ENCODE data around the gene RPL15. TPM values are rescaled to one million over a fixed set of nuclear protein-coding genes. Genes with fewer than 3 reads are reported as not detected.
"Not testable (repeated sequence)": the region's sequence is repeated elsewhere in the genome, so short reads cannot be mapped to it uniquely, and the experiment has no call there.

The RPL15 gene
- total RNA-seq, 1 donor from 2014 or later, result 5,928 TPM

- Histone ChIP-seq H3K4me1 (peaks cover 21% of the 10 kb centered on the region), H4K20me1 (ENCODE audit: low read depth) (peaks cover 29% of the 10 kb centered on the region), H3K9ac (no peak overlapping the region), H3K4me2 (peak overlapping the region; percentile 96), H2AFZ (replicated peaks) (no peak overlapping the region), H3K36me3 (peaks cover 12% of the 10 kb centered on the region), H3K4me3 (no peak overlapping the region), H3K27me3 (no peaks in the 10 kb centered on the region), H3K79me2 (ENCODE audit: low read depth) (peaks cover 81% of the 10 kb centered on the region), H3K9me3 (ENCODE audit: low read depth) (no peaks in the 10 kb centered on the region), H3K27ac (no peak overlapping the region), H3F3A (ENCODE audit: low read depth) (peaks cover 13% of the 10 kb centered on the region)
- no peak overlapping the region for H3K27ac Mint-ChIP-seq
- H3K4me1 Mint-ChIP-seq, result peaks cover 33% of the 10 kb centered on the region
- peaks cover 31% of the 10 kb centered on the region for H3K36me3 Mint-ChIP-seq
- no peak for DNase-seq (ENCODE audit: low spot score)
- TF ChIP-seq EZH2phosphoT487 (IDR thresholded peaks at IDR 0.05) (no peak), EZH2 (IDR thresholded peaks at IDR 0.05) (no peak), CTCF (IDR thresholded peaks at IDR 0.05) (no peak)
- H3K9me3 Mint-ChIP-seq, result peaks cover 3% of the 10 kb centered on the region
- H3K4me3 Mint-ChIP-seq, result no peak overlapping the region
- H3K27me3 Mint-ChIP-seq (ENCODE audit: insufficient read depth, low read depth), result peaks cover 2% of the 10 kb centered on the region
Measured at GRCh38 chr3:23913873-23914743, 2.8 kb upstream of the RPL15 start.

GRCh38 chr3:23915537-23916108, 1.3 kb upstream of the RPL15 start:
- H3K27me3 ChIP-seq, result no peaks in the 10 kb centered on the region
- peaks cover 28% of the 10 kb centered on the region for H3F3A ChIP-seq (ENCODE audit: low read depth)
- no peaks in the 10 kb centered on the region for H3K9me3 ChIP-seq (ENCODE audit: low read depth)
- H3K9ac ChIP-seq, result peak overlapping the region; percentile 70
- H3K79me2 ChIP-seq (ENCODE audit: low read depth), result peaks cover 93% of the 10 kb centered on the region
- H3K27me3 Mint-ChIP-seq (ENCODE audit: insufficient read depth, low read depth), result peaks cover 2% of the 10 kb centered on the region
- peaks cover 44% of the 10 kb centered on the region for H4K20me1 ChIP-seq (ENCODE audit: low read depth)
- H3K27ac ChIP-seq, result no peak overlapping the region
- peaks cover 21% of the 10 kb centered on the region for H3K4me1 ChIP-seq
- H3K9me3 Mint-ChIP-seq, result peaks cover 3% of the 10 kb centered on the region
- peaks cover 41% of the 10 kb centered on the region for H3K4me1 Mint-ChIP-seq
- peaks cover 37% of the 10 kb centered on the region for H3K36me3 Mint-ChIP-seq
- H3K4me3 Mint-ChIP-seq, result peak overlapping the region; percentile 99
- H3K4me3 ChIP-seq, result peak overlapping the region; percentile 88
- peak overlapping the region; percentile 17 for H3K27ac Mint-ChIP-seq
- peak overlapping the region; percentile 96 for H3K4me2 ChIP-seq
- TF ChIP-seq EZH2phosphoT487 (IDR thresholded peaks at IDR 0.05), result no peak
- no peak for TF ChIP-seq EZH2 (IDR thresholded peaks at IDR 0.05)
- no peak for TF ChIP-seq CTCF (IDR thresholded peaks at IDR 0.05)
- DNase-seq (ENCODE audit: low spot score), result peak; percentile 21
- no peak overlapping the region for H2AFZ ChIP-seq (replicated peaks)
- H3K36me3 ChIP-seq, result peaks cover 19% of the 10 kb centered on the region

GRCh38 chr3:23916152-23916885, 613 bp upstream of the RPL15 start:
- Histone ChIP-seq H3K27ac (peak overlapping the region; percentile 29), H3K36me3 (peaks cover 19% of the 10 kb centered on the region), H3K27me3 (no peaks in the 10 kb centered on the region), H3K9me3 (ENCODE audit: low read depth) (no peaks in the 10 kb centered on the region), H3K9ac (peak overlapping the region; percentile 70), H3K4me2 (peak overlapping the region; percentile 96), H4K20me1 (ENCODE audit: low read depth) (peaks cover 47% of the 10 kb centered on the region), H2AFZ (replicated peaks) (peak overlapping the region; percentile 59), H3F3A (ENCODE audit: low read depth) (peaks cover 35% of the 10 kb centered on the region), H3K79me2 (ENCODE audit: low read depth) (peaks cover 86% of the 10 kb centered on the region), H3K4me3 (peak overlapping the region; percentile 88), H3K4me1 (peaks cover 21% of the 10 kb centered on the region)
- Mint-ChIP-seq H3K4me1 (peaks cover 41% of the 10 kb centered on the region), H3K36me3 (peaks cover 35% of the 10 kb centered on the region), H3K27ac (peak overlapping the region; percentile 98), H3K27me3 (ENCODE audit: insufficient read depth, low read depth) (peaks cover 2% of the 10 kb centered on the region), H3K4me3 (peak overlapping the region; percentile 99), H3K9me3 (peaks cover 3% of the 10 kb centered on the region)
- no peak for DNase-seq (ENCODE audit: low spot score)
- no peak for TF ChIP-seq EZH2phosphoT487 (IDR thresholded peaks at IDR 0.05)
- peak; percentile 22 for TF ChIP-seq EZH2 (IDR thresholded peaks at IDR 0.05)

- peak overlapping the region; percentile 99 for H3K4me2 ChIP-seq
- Mint-ChIP-seq H3K4me1 (peaks cover 41% of the 10 kb centered on the region), H3K36me3 (peaks cover 36% of the 10 kb centered on the region), H3K4me3 (peak overlapping the region; percentile 99), H3K27ac (peak overlapping the region; percentile 98)
- not testable (repeated sequence) for H2AFZ ChIP-seq (replicated peaks); H3K27me3 ChIP-seq; H3K27me3 Mint-ChIP-seq (ENCODE audit: insufficient read depth, low read depth); DNase-seq (ENCODE audit: low spot score); H3K9me3 Mint-ChIP-seq; H3K9me3 ChIP-seq (ENCODE audit: low read depth)
- peaks cover 48% of the 10 kb centered on the region for H3F3A ChIP-seq (ENCODE audit: low read depth)
- peaks cover 19% of the 10 kb centered on the region for H3K36me3 ChIP-seq
- peaks cover 47% of the 10 kb centered on the region for H4K20me1 ChIP-seq (ENCODE audit: low read depth)
- H3K9ac ChIP-seq, result peak overlapping the region; percentile 98
- H3K27ac ChIP-seq, result peak overlapping the region; percentile 49
- peak overlapping the region; percentile 88 for H3K4me3 ChIP-seq
- peaks cover 73% of the 10 kb centered on the region for H3K79me2 ChIP-seq (ENCODE audit: low read depth)
- H3K4me1 ChIP-seq, result peaks cover 21% of the 10 kb centered on the region
Measured at GRCh38 chr3:23917679-23918303, 859 bp downstream of the RPL15 start.

- Histone ChIP-seq H3K4me3 (peak overlapping the region; percentile 88), H3K4me1 (peaks cover 21% of the 10 kb centered on the region), H3K36me3 (peaks cover 19% of the 10 kb centered on the region), H3K4me2 (peak overlapping the region; percentile 99), H3F3A (ENCODE audit: low read depth) (peaks cover 48% of the 10 kb centered on the region), H4K20me1 (ENCODE audit: low read depth) (peaks cover 47% of the 10 kb centered on the region), H3K27ac (peak overlapping the region; percentile 26), H3K9ac (peak overlapping the region; percentile 98), H3K79me2 (ENCODE audit: low read depth) (peaks cover 67% of the 10 kb centered on the region)
- peaks cover 36% of the 10 kb centered on the region for H3K36me3 Mint-ChIP-seq
- not testable (repeated sequence) for H3K9me3 ChIP-seq (ENCODE audit: low read depth); H3K27ac Mint-ChIP-seq; H3K27me3 Mint-ChIP-seq (ENCODE audit: insufficient read depth, low read depth); DNase-seq (ENCODE audit: low spot score); H2AFZ ChIP-seq (replicated peaks); H3K27me3 ChIP-seq; H3K9me3 Mint-ChIP-seq
- H3K4me3 Mint-ChIP-seq, result peak overlapping the region; percentile 99
- peaks cover 41% of the 10 kb centered on the region for H3K4me1 Mint-ChIP-seq
Measured at GRCh38 chr3:23918331-23918730, 1.4 kb downstream of the RPL15 start.
